Measurements from ENCODE around the gene SSH2.

GRCh38 chr17:29628644-29629043, 301.4 kb downstream of the SSH2 start:
- no peak for TF ChIP-seq CTCF (IDR thresholded peaks at IDR 0.05; ENCODE audit: low read depth, low read length, missing input control)
- TF ChIP-seq JUND (IDR thresholded peaks at IDR 0.05): no peak
- TF ChIP-seq RXRA (IDR thresholded peaks at IDR 0.05): no peak
- no peak for TF ChIP-seq ZBTB33 (IDR thresholded peaks at IDR 0.05)
- no peak for TF ChIP-seq REST (IDR thresholded peaks at IDR 0.05)
- TF ChIP-seq SP1 (IDR thresholded peaks at IDR 0.05): no peak
- no peak for TF ChIP-seq MAX (IDR thresholded peaks at IDR 0.05)
- no peak for TF ChIP-seq TAF1 (conservative IDR thresholded peaks at IDR 0.05)
- no peak for TF ChIP-seq YY1 (IDR thresholded peaks at IDR 0.05)
- TF ChIP-seq GABPA (IDR thresholded peaks at IDR 0.05 in 1 of 2, conservative IDR thresholded peaks at IDR 0.05 in 1 of 2): no peak
- no peak for TF ChIP-seq RAD21 (IDR thresholded peaks at IDR 0.05)
- TF ChIP-seq EGR1 (IDR thresholded peaks at IDR 0.05; ENCODE audit: low read depth in 2 of 2): no peak
- no peak for TF ChIP-seq HNF4G (IDR thresholded peaks at IDR 0.05)
- TF ChIP-seq ATF3 (IDR thresholded peaks at IDR 0.05): no peak
